ENCODE measurements around the gene MIAT. TPM values are rescaled to one million over a fixed set of nuclear protein-coding genes. Genes with fewer than 3 reads are reported as not detected.

Gene MIAT
- total and polyA plus RNA-seq, 4 donors = 0.18 to 1.5 (median 0.73) TPM

GRCh38 chr22:26687439-26687838 is 30.1 kb downstream of the MIAT start:
- Histone ChIP-seq H3K9me3 (ENCODE audit: control insufficient read depth in 4 of 4, low read length in 3 of 4) (no peaks in the 10 kb centered on the region), H3K9ac (ENCODE audit: low read depth in 1 of 2, low read length in 2 of 2) (no peak overlapping the region), H3K27ac (ENCODE audit: low read depth in 1 of 2, low read length in 2 of 2) (no peak overlapping the region), H3K4me1 (ENCODE audit: control insufficient read depth in 4 of 4, insufficient read depth in 4 of 4, low read length in 3 of 4) (no peaks in the 10 kb centered on the region), H3K36me3 (ENCODE audit: control insufficient read depth in 4 of 4, insufficient read depth in 3 of 4, low read depth in 1 of 4, low read length in 3 of 4) (peaks cover 0 to 1% (median under 1%) of the 10 kb centered on the region in 4 donors), H3K27me3 (ENCODE audit: control insufficient read depth in 4 of 4, insufficient read depth in 4 of 4, low read length in 3 of 4) (no peaks in the 10 kb centered on the region), H3K4me3 (ENCODE audit: low read depth in 1 of 3, low read length in 3 of 3) (no peak overlapping the region)
- no peak for DNase-seq (ENCODE audit: low spot score)
- TF ChIP-seq FOXA1 (IDR thresholded peaks at IDR 0.05) (no peak), ZBTB33 (IDR thresholded peaks at IDR 0.05) (no peak), EGR1 (IDR thresholded peaks at IDR 0.05; ENCODE audit: low read depth in 2 of 2) (no peak), CTCF (IDR thresholded peaks at IDR 0.05; ENCODE audit: low read depth, low read length, missing input control) (no peak), HNF4G (IDR thresholded peaks at IDR 0.05) (no peak), RXRA (IDR thresholded peaks at IDR 0.05) (no peak), RAD21 (IDR thresholded peaks at IDR 0.05) (no peak), GABPA (IDR thresholded peaks at IDR 0.05 in 1 of 2, conservative IDR thresholded peaks at IDR 0.05 in 1 of 2) (no peak), ATF3 (IDR thresholded peaks at IDR 0.05) (no peak), TAF1 (conservative IDR thresholded peaks at IDR 0.05) (no peak)

- no peaks in the 10 kb centered on the region for H3K9me3 ChIP-seq (ENCODE audit: control insufficient read depth in 4 of 4, low read length in 3 of 4)
- DNase-seq (ENCODE audit: low spot score) = no peak
These were observed 32.3 kb downstream of the MIAT start for GRCh38 chr22:26689513-26690301.

More at GRCh38 chr22:26689513-26690301, 32.3 kb downstream of the MIAT start:
- Histone ChIP-seq H3K4me1 (ENCODE audit: control insufficient read depth in 4 of 4, insufficient read depth in 4 of 4, low read length in 3 of 4) (no peaks in the 10 kb centered on the region), H3K27ac (ENCODE audit: low read depth in 1 of 2, low read length in 2 of 2) (no peak overlapping the region), H3K4me3 (ENCODE audit: low read depth in 1 of 3, low read length in 3 of 3) (no peak overlapping the region), H3K9ac (ENCODE audit: low read depth in 1 of 2, low read length in 2 of 2) (no peak overlapping the region), H3K27me3 (ENCODE audit: control insufficient read depth in 4 of 4, insufficient read depth in 4 of 4, low read length in 3 of 4) (no peaks in the 10 kb centered on the region), H3K36me3 (ENCODE audit: control insufficient read depth in 4 of 4, insufficient read depth in 3 of 4, low read depth in 1 of 4, low read length in 3 of 4) (peaks cover 2 to 6% (median 4%) of the 10 kb centered on the region in 4 donors)
- WGBS = 74% methylated on average over 12 of the region's 12 CpGs
- TF ChIP-seq GABPA (IDR thresholded peaks at IDR 0.05 in 1 of 2, conservative IDR thresholded peaks at IDR 0.05 in 1 of 2) = no peak
- no peak for TF ChIP-seq NR2F2 (IDR thresholded peaks at IDR 0.05)
- TF ChIP-seq YY1 (IDR thresholded peaks at IDR 0.05) = no peak
- TF ChIP-seq CTCF (IDR thresholded peaks at IDR 0.05; ENCODE audit: low read depth, low read length, missing input control) = no peak
- no peak for TF ChIP-seq FOXA2 (IDR thresholded peaks at IDR 0.05)
- no peak for TF ChIP-seq ZBTB33 (IDR thresholded peaks at IDR 0.05)
- no peak for TF ChIP-seq EGR1 (IDR thresholded peaks at IDR 0.05; ENCODE audit: low read depth in 2 of 2)
- no peak for TF ChIP-seq REST (IDR thresholded peaks at IDR 0.05)
- no peak for TF ChIP-seq MAX (IDR thresholded peaks at IDR 0.05)
